H1 (cell line): ENCODE measurements around the gene SKIDA1. TPM values are rescaled to one million over a fixed set of nuclear protein-coding genes. Genes with fewer than 3 reads are reported as not detected.

Experiments
- ASH2L ChIP-seq: fragments of 200-600, 300-600 bp; sonication (generic); IDR thresholded peaks from one replicate; pipeline ENCODE4 v1.7.1; 2017; ENCODE audit warnings: low read length
- CBX5 ChIP-seq: fragments of 300-800, 300-1000 bp; sonication (generic); IDR thresholded peaks from 2 replicates; pipeline ENCODE4 v1.7.1; 2016; ENCODE audit warnings: antibody characterized with exemption, low read length, low read depth
- EGR1 ChIP-seq: IDR thresholded peaks from 2 replicates; pipeline ENCODE4 v1.6.1; 2011; ENCODE audit warnings: low read depth, low read length, borderline replicate concordance
- JUN ChIP-seq: IDR thresholded peaks from 2 replicates; pipeline ENCODE4 v1.6.1; 2011; ENCODE audit warnings: low read depth, mild to moderate bottlenecking, improper control_type of control experiment, low read length
- RNF2 ChIP-seq: fragments of 200-900, 300-1000 bp; sonication (generic); IDR thresholded peaks from 2 replicates; pipeline ENCODE4 v1.7.1; 2016; ENCODE audit warnings: borderline replicate concordance, low read depth, mild to moderate bottlenecking, antibody characterized with exemption, low read length; ENCODE audit not compliant: poor library complexity, severe bottlenecking; ENCODE audit errors: missing control alignments
- SAP30 ChIP-seq: fragments of 300-600 bp; sonication (generic); IDR thresholded peaks from 2 replicates; pipeline ENCODE4 v1.7.1; 2012; ENCODE audit warnings: low read length, moderate library complexity, mild to moderate bottlenecking, inconsistent platforms; ENCODE audit not compliant: insufficient read depth, insufficient replicate concordance
- SP2 ChIP-seq: IDR thresholded peaks from 2 replicates; pipeline ENCODE4 v1.6.1; 2012; ENCODE audit warnings: mild to moderate bottlenecking, low read length, inconsistent platforms
- polyA plus RNA-seq, 7 experiments: library from polyadenylated mRNA; depleted of rRNA in 3 of 7; stranded (reverse) in 5 of 7; unstranded in 2 of 7; fragments of >200 nt in 5 of 7; fragments of 200-250 nt in 2 of 7; gene quantifications; 1 replicate in 5 of 7; 2 replicates in 1 of 7; 4 replicates in 1 of 7; pipeline versions ENCODE4 v1.2.1 to v1.2.3, GENCODE V29; 2011 to 2013; ENCODE audit warnings: missing spikeins in 2 of 7, mixed read lengths in 2 of 7
- total RNA-seq: library from RNA; stranded (reverse); fragmentation: NEBNext Ultra II Directional; extraction: Animal tissue kit (Norgen Biotek cat#: 25700); gene quantifications from 2 replicates; pipeline ENCODE4 v1.2.1, GENCODE V29; 2021
- TF ChIP-seq, protein P1 (sequence below): fragments of 300-600 bp; sonication (generic); IDR thresholded peaks from 2 replicates; pipeline ENCODE4 v1.7.1; 2012; ENCODE audit warnings: low read length, moderate library complexity, mild to moderate bottlenecking, inconsistent platforms; ENCODE audit not compliant: insufficient replicate concordance

Gene SKIDA1
- total and polyA plus RNA-seq, 2 of the 8 experiments (the other 6 are each of a cell fraction or from before 2014, with no cell fraction given): 1.5 to 8.0 TPM

DNA sequence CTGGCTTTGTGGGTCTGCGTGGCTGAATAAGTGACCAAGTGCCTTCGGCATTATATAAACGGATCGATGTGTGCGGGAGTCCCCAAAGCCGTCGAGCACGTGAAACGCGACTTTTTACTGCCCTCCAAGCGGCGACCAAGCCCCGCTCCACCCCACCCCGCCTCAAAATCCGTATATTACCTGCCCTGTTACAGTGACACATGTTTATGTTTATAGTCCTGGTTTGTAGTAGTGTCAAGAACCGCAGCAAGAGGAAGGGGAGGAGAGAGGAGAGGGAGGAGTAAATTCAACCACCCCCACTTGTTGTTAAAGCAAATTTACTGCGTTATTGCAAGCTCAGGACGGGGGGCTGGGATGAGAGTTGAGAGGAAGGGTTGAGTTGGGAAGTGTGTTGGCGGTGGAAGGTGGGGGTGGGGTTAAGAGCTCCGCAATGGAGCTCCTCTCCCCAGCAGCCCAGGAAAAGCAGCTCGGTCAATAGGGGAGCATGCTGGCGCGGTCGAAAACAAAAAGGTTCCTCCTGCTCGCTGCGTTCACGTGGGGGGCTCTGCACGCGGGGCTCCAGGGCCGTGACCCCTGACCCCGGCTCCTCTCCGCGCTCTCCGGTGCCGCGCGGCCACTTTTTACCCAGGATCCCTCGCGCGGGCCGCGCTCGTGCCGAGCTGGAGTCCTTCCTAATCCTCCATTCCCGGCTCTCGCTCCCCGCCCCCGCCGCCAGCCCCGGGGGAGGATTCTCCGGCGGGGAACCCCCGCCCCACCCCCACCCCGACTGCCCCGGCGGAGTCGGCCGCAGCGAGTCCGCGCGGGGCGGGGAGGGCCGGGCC lies at the start of gene SKIDA1 (continued):
- TF ChIP-seq, protein P1, sequence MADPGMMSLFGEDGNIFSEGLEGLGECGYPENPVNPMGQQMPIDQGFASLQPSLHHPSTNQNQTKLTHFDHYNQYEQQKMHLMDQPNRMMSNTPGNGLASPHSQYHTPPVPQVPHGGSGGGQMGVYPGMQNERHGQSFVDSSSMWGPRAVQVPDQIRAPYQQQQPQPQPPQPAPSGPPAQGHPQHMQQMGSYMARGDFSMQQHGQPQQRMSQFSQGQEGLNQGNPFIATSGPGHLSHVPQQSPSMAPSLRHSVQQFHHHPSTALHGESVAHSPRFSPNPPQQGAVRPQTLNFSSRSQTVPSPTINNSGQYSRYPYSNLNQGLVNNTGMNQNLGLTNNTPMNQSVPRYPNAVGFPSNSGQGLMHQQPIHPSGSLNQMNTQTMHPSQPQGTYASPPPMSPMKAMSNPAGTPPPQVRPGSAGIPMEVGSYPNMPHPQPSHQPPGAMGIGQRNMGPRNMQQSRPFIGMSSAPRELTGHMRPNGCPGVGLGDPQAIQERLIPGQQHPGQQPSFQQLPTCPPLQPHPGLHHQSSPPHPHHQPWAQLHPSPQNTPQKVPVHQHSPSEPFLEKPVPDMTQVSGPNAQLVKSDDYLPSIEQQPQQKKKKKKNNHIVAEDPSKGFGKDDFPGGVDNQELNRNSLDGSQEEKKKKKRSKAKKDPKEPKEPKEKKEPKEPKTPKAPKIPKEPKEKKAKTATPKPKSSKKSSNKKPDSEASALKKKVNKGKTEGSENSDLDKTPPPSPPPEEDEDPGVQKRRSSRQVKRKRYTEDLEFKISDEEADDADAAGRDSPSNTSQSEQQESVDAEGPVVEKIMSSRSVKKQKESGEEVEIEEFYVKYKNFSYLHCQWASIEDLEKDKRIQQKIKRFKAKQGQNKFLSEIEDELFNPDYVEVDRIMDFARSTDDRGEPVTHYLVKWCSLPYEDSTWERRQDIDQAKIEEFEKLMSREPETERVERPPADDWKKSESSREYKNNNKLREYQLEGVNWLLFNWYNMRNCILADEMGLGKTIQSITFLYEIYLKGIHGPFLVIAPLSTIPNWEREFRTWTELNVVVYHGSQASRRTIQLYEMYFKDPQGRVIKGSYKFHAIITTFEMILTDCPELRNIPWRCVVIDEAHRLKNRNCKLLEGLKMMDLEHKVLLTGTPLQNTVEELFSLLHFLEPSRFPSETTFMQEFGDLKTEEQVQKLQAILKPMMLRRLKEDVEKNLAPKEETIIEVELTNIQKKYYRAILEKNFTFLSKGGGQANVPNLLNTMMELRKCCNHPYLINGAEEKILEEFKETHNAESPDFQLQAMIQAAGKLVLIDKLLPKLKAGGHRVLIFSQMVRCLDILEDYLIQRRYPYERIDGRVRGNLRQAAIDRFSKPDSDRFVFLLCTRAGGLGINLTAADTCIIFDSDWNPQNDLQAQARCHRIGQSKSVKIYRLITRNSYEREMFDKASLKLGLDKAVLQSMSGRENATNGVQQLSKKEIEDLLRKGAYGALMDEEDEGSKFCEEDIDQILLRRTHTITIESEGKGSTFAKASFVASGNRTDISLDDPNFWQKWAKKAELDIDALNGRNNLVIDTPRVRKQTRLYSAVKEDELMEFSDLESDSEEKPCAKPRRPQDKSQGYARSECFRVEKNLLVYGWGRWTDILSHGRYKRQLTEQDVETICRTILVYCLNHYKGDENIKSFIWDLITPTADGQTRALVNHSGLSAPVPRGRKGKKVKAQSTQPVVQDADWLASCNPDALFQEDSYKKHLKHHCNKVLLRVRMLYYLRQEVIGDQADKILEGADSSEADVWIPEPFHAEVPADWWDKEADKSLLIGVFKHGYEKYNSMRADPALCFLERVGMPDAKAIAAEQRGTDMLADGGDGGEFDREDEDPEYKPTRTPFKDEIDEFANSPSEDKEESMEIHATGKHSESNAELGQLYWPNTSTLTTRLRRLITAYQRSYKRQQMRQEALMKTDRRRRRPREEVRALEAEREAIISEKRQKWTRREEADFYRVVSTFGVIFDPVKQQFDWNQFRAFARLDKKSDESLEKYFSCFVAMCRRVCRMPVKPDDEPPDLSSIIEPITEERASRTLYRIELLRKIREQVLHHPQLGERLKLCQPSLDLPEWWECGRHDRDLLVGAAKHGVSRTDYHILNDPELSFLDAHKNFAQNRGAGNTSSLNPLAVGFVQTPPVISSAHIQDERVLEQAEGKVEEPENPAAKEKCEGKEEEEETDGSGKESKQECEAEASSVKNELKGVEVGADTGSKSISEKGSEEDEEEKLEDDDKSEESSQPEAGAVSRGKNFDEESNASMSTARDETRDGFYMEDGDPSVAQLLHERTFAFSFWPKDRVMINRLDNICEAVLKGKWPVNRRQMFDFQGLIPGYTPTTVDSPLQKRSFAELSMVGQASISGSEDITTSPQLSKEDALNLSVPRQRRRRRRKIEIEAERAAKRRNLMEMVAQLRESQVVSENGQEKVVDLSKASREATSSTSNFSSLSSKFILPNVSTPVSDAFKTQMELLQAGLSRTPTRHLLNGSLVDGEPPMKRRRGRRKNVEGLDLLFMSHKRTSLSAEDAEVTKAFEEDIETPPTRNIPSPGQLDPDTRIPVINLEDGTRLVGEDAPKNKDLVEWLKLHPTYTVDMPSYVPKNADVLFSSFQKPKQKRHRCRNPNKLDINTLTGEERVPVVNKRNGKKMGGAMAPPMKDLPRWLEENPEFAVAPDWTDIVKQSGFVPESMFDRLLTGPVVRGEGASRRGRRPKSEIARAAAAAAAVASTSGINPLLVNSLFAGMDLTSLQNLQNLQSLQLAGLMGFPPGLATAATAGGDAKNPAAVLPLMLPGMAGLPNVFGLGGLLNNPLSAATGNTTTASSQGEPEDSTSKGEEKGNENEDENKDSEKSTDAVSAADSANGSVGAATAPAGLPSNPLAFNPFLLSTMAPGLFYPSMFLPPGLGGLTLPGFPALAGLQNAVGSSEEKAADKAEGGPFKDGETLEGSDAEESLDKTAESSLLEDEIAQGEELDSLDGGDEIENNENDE: no peak
- TF ChIP-seq SAP30 (peak; percentile 21), RNF2 (no peak), CBX5 (no peak), JUN (no peak), EGR1 (peak; percentile 70; the same call in 1 of the 2 replicates), ASH2L (peak; percentile 74), SP2 (no peak)
